H9 (cell line): ENCODE measurements around the gene CEMIP. TPM values are rescaled to one million over a fixed set of nuclear protein-coding genes. Genes with fewer than 3 reads are reported as not detected.

Experiments
- DNase-seq: peaks from one replicate; pipeline ENCODE4 v3.0.0-alpha.2; 2017
- H2AFZ ChIP-seq: one replicate; pipeline ENCODE4 v1.6.1; 2013; ENCODE audit warnings: mild to moderate bottlenecking, low read length, control low read depth, moderate library complexity
- H2AK5ac ChIP-seq: 2 replicates; pipeline ENCODE4 v1.6.1; 2013; ENCODE audit warnings: low read length, control low read depth, mixed read lengths; ENCODE audit not compliant: insufficient read length
- H2BK120ac ChIP-seq: one replicate; pipeline ENCODE4 v1.6.1; 2013; ENCODE audit warnings: low read depth, mild to moderate bottlenecking, low read length, control low read depth, inconsistent platforms; ENCODE audit not compliant: poor library complexity, severe bottlenecking
- H2BK12ac ChIP-seq: 2 replicates; pipeline ENCODE4 v1.6.1; 2013; ENCODE audit warnings: low read length, control low read depth, mixed read lengths, low read depth; ENCODE audit not compliant: insufficient read length
- H2BK15ac ChIP-seq: 2 replicates; pipeline ENCODE4 v1.6.1; 2013; ENCODE audit warnings: low read depth, low read length, control low read depth
- H2BK20ac ChIP-seq: one replicate; pipeline ENCODE4 v1.6.1; 2013; ENCODE audit warnings: low read depth, mild to moderate bottlenecking, low read length, control low read depth, inconsistent platforms; ENCODE audit not compliant: poor library complexity, severe bottlenecking
- H2BK5ac ChIP-seq: 2 replicates; pipeline ENCODE4 v1.6.1; 2013; ENCODE audit warnings: low read length, control low read depth, mixed read lengths; ENCODE audit not compliant: insufficient read length
- H3K14ac ChIP-seq: 2 replicates; pipeline ENCODE4 v1.6.1; 2013; ENCODE audit warnings: low read length, control low read depth; ENCODE audit not compliant: insufficient read depth
- H3K18ac ChIP-seq: 2 replicates; pipeline ENCODE4 v1.6.1; 2013; ENCODE audit warnings: low read depth, mild to moderate bottlenecking, mixed read lengths, low read length, control low read depth; ENCODE audit not compliant: insufficient read length
- H3K23ac ChIP-seq: 2 replicates; pipeline ENCODE4 v1.6.1; 2013; ENCODE audit warnings: low read length, control low read depth, mixed read lengths, low read depth; ENCODE audit not compliant: insufficient read length
- H3K23me2 ChIP-seq: 2 replicates; pipeline ENCODE4 v1.6.1; 2013; ENCODE audit warnings: low read depth, mild to moderate bottlenecking, mixed read lengths, low read length, control low read depth; ENCODE audit not compliant: insufficient read length, poor library complexity, severe bottlenecking
- H3K27ac ChIP-seq: 2 replicates; pipeline ENCODE4 v1.5.1; 2013; ENCODE audit warnings: low read length, control low read depth, mixed read lengths, low read depth; ENCODE audit not compliant: insufficient read length
- H3K27me3 ChIP-seq: 2 replicates; pipeline ENCODE4 v1.6.1; 2013; ENCODE audit warnings: low read length, control low read depth, inconsistent platforms; ENCODE audit not compliant: insufficient read depth
- H3K4ac ChIP-seq: 2 replicates; pipeline ENCODE4 v1.6.1; 2013; ENCODE audit warnings: low read depth, mild to moderate bottlenecking, control low read depth, inconsistent platforms, low read length, moderate library complexity
- H3K4me1 ChIP-seq: 2 replicates; pipeline ENCODE4 v1.6.1; 2013; ENCODE audit warnings: low read length, control low read depth, inconsistent platforms; ENCODE audit not compliant: insufficient read depth
- H3K4me2 ChIP-seq: 2 replicates; pipeline ENCODE4 v1.6.1; 2013; ENCODE audit warnings: low read length, control low read depth, mixed read lengths; ENCODE audit not compliant: insufficient read length, insufficient read depth
- H3K56ac ChIP-seq: 2 replicates; pipeline ENCODE4 v1.6.1; 2013; ENCODE audit warnings: low read depth, mild to moderate bottlenecking, mixed read lengths, low read length, control low read depth; ENCODE audit not compliant: insufficient read length
- H3K79me1 ChIP-seq: 2 replicates; pipeline ENCODE4 v1.6.1; 2013; ENCODE audit warnings: low read depth, mild to moderate bottlenecking, moderate library complexity, low read length, control low read depth, inconsistent platforms; ENCODE audit not compliant: insufficient read depth, poor library complexity, severe bottlenecking
- H3K79me2 ChIP-seq: 2 replicates; pipeline ENCODE4 v1.6.1; 2013; ENCODE audit warnings: low read length, control low read depth, inconsistent platforms; ENCODE audit not compliant: insufficient read depth
- H3K9ac ChIP-seq: 2 replicates; pipeline ENCODE4 v1.6.1; 2013; ENCODE audit warnings: low read length, control low read depth, mixed read lengths; ENCODE audit not compliant: insufficient read length; ENCODE audit errors: extremely low read depth
- H3K9me3 ChIP-seq: one replicate; pipeline ENCODE4 v1.6.1; 2013; ENCODE audit warnings: low read depth, low read length, inconsistent platforms; ENCODE audit not compliant: control insufficient read depth
- H3T11ph ChIP-seq: one replicate; pipeline ENCODE4 v1.6.1; 2013; ENCODE audit warnings: mild to moderate bottlenecking, low read length, control low read depth, inconsistent platforms
- H4K20me1 ChIP-seq: one replicate; pipeline ENCODE4 v1.6.1; 2013; ENCODE audit not compliant: control insufficient read depth, insufficient read length, insufficient read depth
- H4K5ac ChIP-seq: 2 replicates; pipeline ENCODE4 v1.6.1; 2013; ENCODE audit warnings: low read depth, mild to moderate bottlenecking, mixed read lengths, low read length, control low read depth; ENCODE audit not compliant: insufficient read length
- H4K8ac ChIP-seq: replicated peaks from 2 replicates; pipeline ENCODE4 v1.6.1; 2013; ENCODE audit warnings: low read length, control low read depth, mixed read lengths, low read depth; ENCODE audit not compliant: insufficient read length
- H4K91ac ChIP-seq: 2 replicates; pipeline ENCODE4 v1.6.1; 2013; ENCODE audit warnings: low read depth, mild to moderate bottlenecking, moderate library complexity, mixed read lengths, low read length, control low read depth; ENCODE audit not compliant: insufficient read length
- H3K27ac Mint-ChIP-seq, 3 experiments: 2 replicates in 2 of 3; 3 replicates in 1 of 3; pipeline ENCODE4 v1.8.0; 2020 to 2021; ENCODE audit warnings: mixed read lengths in 3 of 3, mild to moderate bottlenecking in 1 of 3, moderate library complexity in 1 of 3
- H3K27me3 Mint-ChIP-seq: 2 replicates; pipeline ENCODE4 v1.8.0; 2021; ENCODE audit warnings: low read depth, mild to moderate bottlenecking, moderate library complexity, mixed read lengths
- H3K36me3 Mint-ChIP-seq, 3 experiments: 2 replicates in 2 of 3; 3 replicates in 1 of 3; pipeline ENCODE4 v1.8.0; 2020 to 2021; ENCODE audit warnings: low read depth in 3 of 3, mixed read lengths in 3 of 3; ENCODE audit not compliant: insufficient read depth in 1 of 3
- H3K4me1 Mint-ChIP-seq, 2 experiments: 2 replicates each; pipeline ENCODE4 v1.8.0; 2020; ENCODE audit warnings: mixed read lengths in 2 of 2
- H3K4me3 Mint-ChIP-seq, 2 experiments: 2 replicates in 1 of 2; 3 replicates in 1 of 2; pipeline ENCODE4 v1.8.0; 2020 to 2021; ENCODE audit warnings: mild to moderate bottlenecking in 2 of 2, mixed read lengths in 2 of 2, moderate library complexity in 1 of 2
- H3K9me3 Mint-ChIP-seq, 2 experiments: 2 replicates in 1 of 2; 3 replicates in 1 of 2; pipeline ENCODE4 v1.8.0; 2020; ENCODE audit warnings: mild to moderate bottlenecking in 2 of 2, mixed read lengths in 2 of 2, moderate library complexity in 1 of 2
- WGBS: extraction: QIAGEN DNeasy Blood & Tissue Kit; methylation state at CpG from one replicate; pipeline ENCODE4 v1.1.7; 2013; ENCODE audit warnings: missing lambda C conversion rate, low lambda C conversion rate, mixed read lengths; ENCODE audit not compliant: insufficient read length; ENCODE audit errors: extremely low coverage; 5-methylcytosine and 5-hydroxymethylcytosine counted together
- total RNA-seq: library from RNA; stranded (reverse); gene quantifications from 2 replicates; pipeline ENCODE4 v1.2.1, GENCODE V29; 2021
- TF ChIP-seq, protein P1 (sequence below): fragments of 200-600 bp; sonication (generic); conservative IDR thresholded peaks from 3 replicates; pipeline ENCODE4 v1.8.0; 2021; ENCODE audit warnings: antibody characterized with exemption, mild to moderate bottlenecking

The CEMIP gene
- total RNA-seq, 1 experiment from 2014 or later, result 0.09 TPM

DNA sequence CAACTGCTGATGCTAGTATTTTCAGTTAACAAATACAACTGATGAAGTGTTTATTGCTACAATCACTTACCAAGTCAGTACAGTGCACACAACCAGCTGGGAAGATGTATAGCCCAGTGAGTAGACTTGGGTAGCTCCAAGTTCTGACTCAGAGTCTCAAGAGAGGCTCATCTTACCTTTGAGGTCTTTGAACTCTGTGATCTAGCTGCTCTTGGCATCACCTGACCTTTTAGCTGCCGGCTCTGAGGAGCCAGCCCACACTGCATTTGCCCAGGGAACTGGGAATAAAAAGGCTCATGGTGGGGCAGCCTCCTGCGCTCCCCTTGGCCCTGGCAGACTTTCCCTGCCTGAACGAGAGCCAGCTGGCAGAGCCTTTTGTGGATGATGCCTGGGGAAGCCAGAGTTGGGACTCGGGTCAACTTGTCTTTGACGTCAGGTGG, 82.6 kb downstream of the CEMIP start:
- Histone ChIP-seq H3K4ac (no peak overlapping the region), H2BK120ac (no peak overlapping the region), H3K9me3 (no peaks in the 10 kb centered on the region), H2BK5ac (no peak overlapping the region), H3T11ph (no peak overlapping the region), H4K20me1 (no peaks in the 10 kb centered on the region), H3K14ac (no peak overlapping the region; the same call in 1 of the 2 replicates), H3K56ac (no peak overlapping the region), H3K79me2 (no peaks in the 10 kb centered on the region), H3K4me2 (no peak overlapping the region), H4K8ac (no peak overlapping the region), H3K23ac (no peak overlapping the region), H3K9ac (no peak overlapping the region), H4K91ac (no peak overlapping the region), H3K79me1 (no peaks in the 10 kb centered on the region), H3K27ac (no peak overlapping the region), H2AK5ac (no peak overlapping the region), H2BK20ac (no peak overlapping the region), H2AFZ (no peak overlapping the region), H3K23me2 (no peaks in the 10 kb centered on the region), H4K5ac (no peak overlapping the region), H2BK15ac (no peak overlapping the region), H3K18ac (no peak overlapping the region), H3K27me3 (no peaks in the 10 kb centered on the region), H2BK12ac (no peak overlapping the region), H3K4me1 (peaks cover 10% of the 10 kb centered on the region; the same call in 1 of the 2 replicates)
- TF ChIP-seq, protein P1, sequence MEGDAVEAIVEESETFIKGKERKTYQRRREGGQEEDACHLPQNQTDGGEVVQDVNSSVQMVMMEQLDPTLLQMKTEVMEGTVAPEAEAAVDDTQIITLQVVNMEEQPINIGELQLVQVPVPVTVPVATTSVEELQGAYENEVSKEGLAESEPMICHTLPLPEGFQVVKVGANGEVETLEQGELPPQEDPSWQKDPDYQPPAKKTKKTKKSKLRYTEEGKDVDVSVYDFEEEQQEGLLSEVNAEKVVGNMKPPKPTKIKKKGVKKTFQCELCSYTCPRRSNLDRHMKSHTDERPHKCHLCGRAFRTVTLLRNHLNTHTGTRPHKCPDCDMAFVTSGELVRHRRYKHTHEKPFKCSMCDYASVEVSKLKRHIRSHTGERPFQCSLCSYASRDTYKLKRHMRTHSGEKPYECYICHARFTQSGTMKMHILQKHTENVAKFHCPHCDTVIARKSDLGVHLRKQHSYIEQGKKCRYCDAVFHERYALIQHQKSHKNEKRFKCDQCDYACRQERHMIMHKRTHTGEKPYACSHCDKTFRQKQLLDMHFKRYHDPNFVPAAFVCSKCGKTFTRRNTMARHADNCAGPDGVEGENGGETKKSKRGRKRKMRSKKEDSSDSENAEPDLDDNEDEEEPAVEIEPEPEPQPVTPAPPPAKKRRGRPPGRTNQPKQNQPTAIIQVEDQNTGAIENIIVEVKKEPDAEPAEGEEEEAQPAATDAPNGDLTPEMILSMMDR, result no peak
- H3K4me1 Mint-ChIP-seq, result peaks cover 33 to 41% of the 10 kb centered on the region in 2 experiments
- H3K27me3 Mint-ChIP-seq, result peaks cover 13% of the 10 kb centered on the region
- H3K9me3 Mint-ChIP-seq, result no peaks in the 10 kb centered on the region; a peak in 2 of 5 replicates
- no peaks in the 10 kb centered on the region for H3K36me3 Mint-ChIP-seq
- no peak overlapping the region for H3K27ac Mint-ChIP-seq
- no peak overlapping the region for H3K4me3 Mint-ChIP-seq
- WGBS, result no CpG with 5 or more reads among the region's 5 CpGs
- DNase-seq, result no peak
